ENCODE data around the gene KCNF1.
"Not testable (repeated sequence)": the region's sequence is repeated elsewhere in the genome, so short reads cannot be mapped to it uniquely, and the experiment has no call there.

KCNF1 gene

GRCh38 chr2:10947446-10948187 lies 35.9 kb downstream of the KCNF1 start:
- DNase-seq, result no peak

DNA sequence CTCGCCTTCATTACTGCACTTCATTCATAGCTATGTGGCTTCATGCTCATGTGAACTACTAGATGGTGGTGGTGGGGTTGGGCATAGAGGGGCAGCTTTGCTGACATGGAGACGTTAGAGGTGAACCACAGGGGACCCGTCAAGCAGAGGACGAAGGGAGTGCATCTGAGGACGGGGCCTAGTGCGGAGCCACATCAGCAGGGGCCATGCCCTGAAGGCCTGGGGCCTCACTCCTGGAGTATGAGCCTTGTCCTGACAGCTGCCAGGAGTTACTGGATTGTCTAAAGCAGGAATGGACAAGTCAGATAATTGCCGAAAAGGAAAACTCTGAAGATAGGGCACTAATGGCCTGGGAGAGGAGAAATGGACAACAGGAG lies 36.4 kb downstream of the KCNF1 start:
- no peak for DNase-seq

- no peak for DNase-seq
Observed at GRCh38 chr2:10948606-10949230, 37.0 kb downstream of the KCNF1 start.

DNA sequence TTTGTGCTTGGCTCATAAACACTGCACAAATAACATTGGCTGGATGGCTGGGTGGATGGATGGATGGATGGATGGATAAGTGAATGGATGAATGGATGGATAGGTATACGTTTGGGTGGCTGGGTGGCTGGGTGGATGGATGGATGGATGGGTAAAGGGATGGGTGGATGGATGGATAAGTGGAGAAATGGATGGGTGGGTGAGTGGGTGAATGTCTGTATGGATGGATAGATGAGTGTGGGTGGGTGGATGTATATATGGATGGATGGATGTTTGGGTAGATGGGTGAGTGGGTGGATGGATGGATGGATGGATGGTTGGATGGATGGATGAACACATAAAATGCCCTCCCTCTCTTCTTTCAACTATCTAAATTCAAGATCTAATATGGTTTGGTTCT lies 38.1 kb downstream of the KCNF1 start:
- DNase-seq, result no peak

DNA sequence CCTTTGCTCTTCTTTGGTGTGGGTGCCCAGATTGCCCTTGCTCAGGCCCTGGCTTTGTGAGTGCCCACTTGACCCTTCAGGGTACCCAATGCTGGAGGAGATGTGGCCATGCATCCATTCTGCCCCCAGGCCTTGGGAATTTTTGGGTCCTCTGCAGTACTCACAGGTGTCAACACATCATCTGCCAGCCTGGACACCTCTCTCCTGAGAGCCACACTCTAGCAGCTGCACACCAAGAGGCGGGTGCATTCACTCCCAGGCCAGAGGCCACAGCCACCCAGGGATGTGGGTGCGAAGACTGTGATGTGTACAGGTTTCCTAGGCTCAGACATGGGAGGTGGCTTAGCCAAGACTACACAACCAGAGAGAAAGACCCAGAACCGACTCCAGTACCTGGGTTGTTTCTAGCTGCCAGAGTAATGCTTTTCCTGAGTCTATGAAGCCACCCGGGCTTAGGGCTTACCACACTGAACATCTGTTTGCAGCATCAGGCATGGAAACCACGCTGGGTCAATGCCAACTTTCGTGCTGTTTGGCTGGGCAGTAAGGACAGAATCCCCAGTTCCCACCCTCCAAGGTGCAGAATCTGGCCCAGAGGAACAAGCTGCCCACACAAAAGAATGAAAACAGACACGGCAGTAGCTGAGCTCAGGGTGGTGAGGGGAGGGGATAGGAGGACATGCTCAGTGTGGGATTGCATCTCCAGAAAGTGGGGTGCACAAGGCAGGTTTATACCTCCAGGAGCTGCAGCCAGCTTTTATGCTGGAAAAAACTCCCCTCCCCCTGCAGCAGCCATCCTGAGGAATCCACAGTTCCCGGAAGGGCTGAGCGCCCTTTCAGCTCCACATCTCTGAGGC lies 40.1 kb downstream of the KCNF1 start:
- no peak for DNase-seq

- no peak for DNase-seq
Observed at GRCh38 chr2:10954416-10954815, 42.7 kb downstream of the KCNF1 start.

DNA sequence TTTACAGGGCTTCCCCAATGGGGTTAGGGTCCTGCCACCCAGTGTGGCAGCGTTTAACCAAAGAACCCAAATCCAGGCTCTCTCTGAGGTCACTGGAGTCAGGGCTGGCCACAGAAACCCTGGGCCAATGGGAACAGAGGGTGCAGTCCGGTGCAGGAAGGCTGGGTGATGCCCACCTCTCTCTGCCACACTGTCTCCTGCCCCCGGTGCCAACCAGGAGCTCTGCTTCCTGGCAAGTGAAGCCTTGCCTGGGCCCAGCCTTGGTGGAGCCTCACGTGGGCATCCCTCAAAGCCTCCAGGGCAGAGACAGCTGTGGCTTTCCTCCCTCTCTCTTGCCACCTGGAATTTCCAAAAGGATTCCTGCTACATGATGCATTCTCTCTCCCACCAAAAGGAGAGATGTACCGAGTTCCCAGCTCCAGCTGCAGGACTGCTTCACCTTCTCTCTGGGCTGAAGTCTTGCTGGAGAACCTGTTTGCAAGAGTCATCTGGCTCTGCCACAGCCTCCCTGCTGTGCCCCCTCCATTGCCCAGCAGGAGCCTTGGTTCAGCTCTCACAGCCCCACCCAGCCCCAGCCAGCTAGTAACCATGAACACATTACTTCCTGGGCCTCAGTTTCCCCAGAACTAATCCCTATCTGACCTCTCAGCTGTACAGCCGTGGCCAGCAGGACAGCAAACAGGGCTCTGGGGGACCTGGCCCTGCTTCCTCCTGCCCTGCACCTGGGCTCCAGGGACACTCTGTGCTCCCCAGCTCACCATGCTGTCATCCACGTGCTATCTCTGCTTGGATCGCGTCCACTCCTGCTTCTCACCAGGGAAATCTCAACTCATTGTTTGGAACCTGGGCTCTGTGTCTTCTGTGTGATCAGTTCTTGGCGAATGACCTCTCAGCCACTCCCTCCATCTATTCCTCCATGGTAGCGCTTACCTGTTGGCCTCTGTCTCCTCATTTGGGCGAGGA lies 43.4 kb downstream of the KCNF1 start:
- DNase-seq, result no peak

DNA sequence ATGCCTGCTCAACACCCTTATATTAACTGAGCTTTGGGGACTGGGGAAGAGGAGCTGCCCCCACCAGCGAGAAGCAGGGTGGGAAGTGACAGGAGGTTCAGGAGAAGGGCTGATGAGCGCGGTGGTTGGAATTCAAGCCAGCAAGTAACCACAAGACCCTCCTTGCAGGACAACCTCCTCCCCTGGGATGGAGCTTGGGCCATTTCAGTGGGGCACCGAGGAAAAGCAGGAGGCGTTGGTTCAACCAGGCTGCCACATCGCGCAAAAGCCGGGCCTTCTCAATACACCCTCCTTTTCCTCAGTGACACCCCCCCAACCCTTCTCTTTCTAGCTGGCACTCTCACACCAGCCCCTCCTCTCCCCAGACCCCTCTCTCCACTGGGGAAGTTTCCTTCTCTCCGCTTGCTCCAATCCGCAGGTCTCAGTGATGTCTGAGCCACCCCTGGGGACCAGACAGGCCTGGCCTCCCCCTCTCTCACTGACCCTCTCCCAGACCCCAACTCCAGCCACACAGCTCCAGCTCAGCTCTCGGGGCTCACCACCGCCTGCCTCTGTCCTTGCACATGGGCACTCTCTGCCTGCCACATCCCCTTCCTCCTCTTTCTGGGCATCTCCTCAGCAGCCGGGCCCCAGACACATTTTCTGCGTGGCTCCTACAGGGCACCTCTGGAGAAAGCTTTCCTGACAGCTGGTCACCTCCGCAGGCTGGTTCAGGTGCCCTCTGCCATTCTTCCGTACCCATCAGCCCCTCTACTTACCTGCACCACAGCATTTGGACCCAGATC lies 44.5 kb downstream of the KCNF1 start:
- DNase-seq, result no peak

GRCh38 chr2:10957391-10957790 lies 45.7 kb downstream of the KCNF1 start:
- DNase-seq, result no peak

DNA sequence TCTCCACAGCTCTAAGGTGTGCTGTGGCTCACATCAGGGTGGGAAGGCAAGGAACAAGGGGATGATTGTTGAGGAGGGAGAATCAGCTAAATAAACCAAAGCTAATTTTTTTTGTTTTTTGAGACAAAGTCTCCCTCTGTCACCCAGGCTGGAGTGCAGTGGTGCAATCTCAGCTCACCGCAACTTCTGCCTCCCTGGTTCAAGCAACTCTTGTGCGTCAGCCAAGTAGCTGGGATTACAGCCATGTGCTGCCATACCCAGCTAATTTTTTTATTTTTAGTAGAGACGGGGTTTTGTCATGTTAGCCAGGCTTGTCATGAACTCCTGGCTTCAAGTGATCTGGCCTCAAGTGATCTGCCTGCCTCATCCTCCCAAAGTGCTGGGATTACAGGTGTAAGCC lies 46.7 kb downstream of the KCNF1 start:
- not testable (repeated sequence) for DNase-seq

DNA sequence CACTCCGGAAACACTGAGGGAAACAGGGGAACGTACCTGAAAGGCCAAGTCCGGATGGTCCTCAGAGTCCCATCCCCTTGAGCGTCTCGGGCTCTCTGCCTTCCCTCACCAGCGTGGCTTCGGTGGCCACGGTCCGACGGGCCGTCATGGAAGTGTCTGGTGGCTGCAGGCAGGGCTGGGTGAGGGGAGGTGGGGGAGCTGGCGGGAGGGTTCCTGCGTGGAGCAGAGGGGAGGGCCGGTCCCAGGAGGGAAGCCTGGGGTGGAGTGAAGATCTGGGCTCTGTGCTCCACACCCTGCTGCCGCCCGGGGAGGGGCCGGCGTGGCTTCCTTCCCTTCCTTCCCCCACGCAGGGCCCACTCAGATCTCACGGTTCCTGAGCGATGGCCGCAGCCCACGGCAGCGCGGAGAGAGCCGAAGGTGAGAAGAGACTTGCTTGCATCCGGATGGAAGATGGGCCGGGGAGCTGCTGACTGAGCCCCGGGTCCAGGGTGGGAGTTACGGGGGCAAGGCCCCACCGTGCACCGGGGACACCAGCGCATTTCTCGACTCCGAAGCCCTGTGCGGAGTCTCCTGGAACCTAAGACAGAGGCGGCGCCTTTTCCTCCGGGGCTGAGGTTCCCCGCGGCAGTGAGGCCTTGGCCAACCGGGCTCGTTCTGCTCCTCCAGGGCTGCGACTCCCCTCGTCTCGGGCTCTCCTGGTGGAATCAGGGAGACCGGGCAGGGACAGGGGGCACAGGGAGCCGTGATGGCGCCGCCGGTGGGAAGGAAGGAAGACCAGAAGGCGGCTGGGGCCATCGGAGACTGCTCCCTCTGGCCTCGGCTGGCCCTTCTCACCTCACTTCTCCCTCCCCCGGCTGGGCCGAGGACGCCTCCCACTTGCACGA lies 49.1 kb downstream of the KCNF1 start:
- DNase-seq, result no peak

- no peak for DNase-seq
Observed at GRCh38 chr2:10961490-10961875, 49.7 kb downstream of the KCNF1 start.

DNA sequence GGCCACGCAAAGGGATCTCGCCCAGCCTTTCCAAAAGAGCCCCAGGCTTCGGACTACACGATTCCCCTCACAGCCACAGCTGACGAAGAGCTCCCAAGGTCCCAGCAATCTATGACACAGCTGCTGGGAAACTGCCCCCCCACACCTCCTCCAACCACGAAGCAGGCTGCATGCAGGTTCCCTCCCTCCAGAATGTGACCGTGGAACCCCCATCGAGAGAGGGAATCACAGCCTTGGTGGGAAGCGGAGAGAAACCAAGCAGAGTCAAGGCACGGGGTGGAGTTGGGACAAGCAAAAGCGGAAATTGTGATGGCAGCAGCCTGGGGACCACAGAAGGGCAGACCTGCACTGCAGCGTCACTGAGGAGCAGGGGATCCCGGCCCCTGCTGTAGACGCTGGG lies 50.3 kb downstream of the KCNF1 start:
- DNase-seq, result no peak

DNA sequence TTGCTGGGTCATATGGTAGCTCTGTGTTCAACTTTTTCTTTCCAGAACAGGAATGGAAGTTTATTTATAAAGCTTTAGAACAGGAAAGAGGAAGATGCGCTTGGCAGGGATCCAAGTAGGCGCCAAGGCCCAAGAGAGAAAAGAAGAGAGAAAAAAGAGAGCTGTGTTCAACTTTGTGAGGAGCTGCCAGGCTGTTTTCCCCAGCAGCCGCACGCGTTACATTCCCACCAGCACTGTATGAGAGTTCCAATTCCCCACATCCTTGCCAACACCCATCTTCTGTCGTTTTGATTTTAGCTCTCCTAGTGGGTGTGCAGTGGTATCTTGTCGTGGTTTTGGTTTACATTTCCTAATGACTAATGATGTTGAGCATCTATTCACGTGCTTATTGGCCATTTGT lies 51.4 kb downstream of the KCNF1 start:
- DNase-seq, result no peak

Measured in NCI-H2081 (cell line).